NK-92 (cell line): Measurements from ENCODE around the gene ZNF628.

Experiments
- DNase-seq: peaks from one replicate; lab custom pipeline; 2025; ENCODE audit not compliant: unreplicated experiment; lab: John Stamatoyannopoulos, UW

ZNF628 gene

DNA sequence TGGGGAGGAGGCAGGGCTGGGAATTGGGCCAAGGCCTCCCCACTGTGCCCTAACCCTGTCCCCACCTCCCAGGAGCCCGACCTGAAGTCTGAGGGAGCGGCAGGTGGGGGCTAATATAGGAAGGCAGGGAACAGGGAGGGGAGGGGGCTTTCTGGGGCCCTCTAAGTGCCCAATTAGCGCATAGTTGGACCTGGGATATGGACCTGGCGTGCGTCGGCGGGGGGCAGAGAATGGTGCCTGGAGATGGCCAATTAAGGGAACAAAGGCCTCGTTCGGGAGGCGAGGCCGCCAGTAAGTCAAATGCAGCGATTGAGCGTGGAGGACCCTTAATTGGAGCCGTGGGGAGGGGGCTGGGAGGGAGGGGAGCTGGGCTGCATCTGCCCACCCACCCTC lies 11.8 kb upstream of the ZNF628 start, which contains the start of gene C19orf85:
Gene C19orf85, minus strand, starts transcription at position 90 of the 393 bp plus-strand sequence. CDS start 197 bp downstream, outside the sequence.
- no peak for DNase-seq

- no peak for DNase-seq
Measured at GRCh38 chr19:55465460-55466240, 10.8 kb upstream of the ZNF628 start.

DNA sequence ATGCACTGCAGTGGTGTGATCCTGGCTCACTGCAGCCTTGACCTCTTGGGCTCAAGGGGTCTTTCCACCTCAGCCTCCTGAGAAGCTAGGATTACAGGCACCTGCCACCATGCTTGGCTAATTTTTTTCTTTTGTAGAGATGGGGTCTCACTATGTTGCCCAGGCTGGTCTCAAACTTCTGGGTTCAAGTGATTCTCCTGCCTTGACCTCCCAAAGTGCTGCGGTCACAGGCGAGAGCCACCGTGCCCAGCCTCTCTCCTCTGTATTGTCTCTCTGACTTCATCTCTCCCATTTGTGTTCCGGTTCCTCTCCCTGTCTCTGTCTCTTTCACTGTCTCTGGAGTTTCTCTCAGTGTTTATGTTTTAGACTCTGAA lies 10.2 kb upstream of the ZNF628 start:
- no peak for DNase-seq

- no peak for DNase-seq
Measured at GRCh38 chr19:55467236-55468053, 9.0 kb upstream of the ZNF628 start.

DNA sequence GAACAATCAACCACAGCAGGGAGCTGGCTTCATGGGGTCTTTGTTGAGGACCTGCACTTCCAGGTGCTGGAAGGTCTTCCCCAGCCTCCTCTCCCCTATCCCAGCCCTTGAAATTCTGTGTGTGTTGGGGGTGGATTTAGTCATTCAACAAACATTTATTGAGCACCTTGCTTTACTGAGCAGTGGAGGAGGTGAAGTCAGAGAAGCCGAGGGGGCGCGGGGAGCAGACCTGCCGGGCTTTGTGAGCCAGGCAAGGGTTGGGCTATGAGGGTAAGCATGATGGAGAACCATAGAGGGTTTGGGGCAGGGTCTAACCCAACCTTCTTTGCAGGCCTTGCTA lies 8.4 kb upstream of the ZNF628 start:
- DNase-seq, result no peak

GRCh38 chr19:55471266-55471665 lies 5.2 kb upstream of the ZNF628 start:
- DNase-seq, result no peak

DNA sequence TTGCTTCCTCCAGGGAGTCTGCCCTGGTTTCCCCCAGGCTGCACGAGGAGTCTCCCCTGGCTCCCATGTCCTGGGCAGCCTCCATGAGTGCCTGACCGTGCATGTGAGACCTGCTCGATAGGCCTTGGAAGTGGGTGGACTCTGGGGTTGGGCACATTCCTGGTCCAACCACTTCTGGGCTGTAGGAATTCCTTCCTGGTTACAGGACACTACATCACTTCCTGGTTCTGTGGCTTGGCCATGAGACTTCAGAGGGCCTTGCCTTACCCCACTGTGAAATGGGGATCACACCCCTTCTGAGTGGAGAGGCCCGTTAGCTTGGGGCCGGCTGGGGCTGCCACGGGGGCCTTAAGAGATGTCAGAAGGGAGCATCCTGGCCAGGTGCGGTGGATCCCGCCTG lies 4.0 kb upstream of the ZNF628 start:
- no peak for DNase-seq

- no peak for DNase-seq
Measured at GRCh38 chr19:55473225-55474012, 3.0 kb upstream of the ZNF628 start.

- no peak for DNase-seq
Measured at GRCh38 chr19:55474269-55475265, 1.9 kb upstream of the ZNF628 start.

GRCh38 chr19:55477905-55478304 lies 1.5 kb downstream of the ZNF628 start:
- DNase-seq, result no peak

- DNase-seq, result no peak
Measured at GRCh38 chr19:55478364-55478763, 1.9 kb downstream of the ZNF628 start.

DNA sequence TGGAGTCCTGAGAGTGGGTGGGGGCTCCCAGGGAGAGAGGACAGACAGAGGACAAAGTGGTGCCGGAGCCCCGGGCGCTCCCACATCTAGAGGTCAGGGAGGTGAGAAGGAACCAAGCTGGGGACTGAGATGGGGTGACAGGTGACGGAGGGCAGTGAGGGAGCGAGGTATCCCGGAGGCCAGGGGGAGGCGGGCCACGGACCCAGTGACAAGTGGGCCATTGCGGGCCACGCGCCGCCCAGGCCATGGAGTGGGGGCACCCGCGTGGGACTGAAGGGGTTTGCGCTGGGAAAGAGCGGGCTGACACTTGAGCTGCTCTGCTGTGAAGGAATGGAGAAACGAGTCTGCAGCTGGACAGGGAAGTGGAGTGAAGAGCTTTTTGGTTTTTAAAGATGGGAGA lies 2.6 kb downstream of the ZNF628 start:
- DNase-seq, result no peak

GRCh38 chr19:55479451-55480230 lies 3.2 kb downstream of the ZNF628 start:
- no peak for DNase-seq

DNA sequence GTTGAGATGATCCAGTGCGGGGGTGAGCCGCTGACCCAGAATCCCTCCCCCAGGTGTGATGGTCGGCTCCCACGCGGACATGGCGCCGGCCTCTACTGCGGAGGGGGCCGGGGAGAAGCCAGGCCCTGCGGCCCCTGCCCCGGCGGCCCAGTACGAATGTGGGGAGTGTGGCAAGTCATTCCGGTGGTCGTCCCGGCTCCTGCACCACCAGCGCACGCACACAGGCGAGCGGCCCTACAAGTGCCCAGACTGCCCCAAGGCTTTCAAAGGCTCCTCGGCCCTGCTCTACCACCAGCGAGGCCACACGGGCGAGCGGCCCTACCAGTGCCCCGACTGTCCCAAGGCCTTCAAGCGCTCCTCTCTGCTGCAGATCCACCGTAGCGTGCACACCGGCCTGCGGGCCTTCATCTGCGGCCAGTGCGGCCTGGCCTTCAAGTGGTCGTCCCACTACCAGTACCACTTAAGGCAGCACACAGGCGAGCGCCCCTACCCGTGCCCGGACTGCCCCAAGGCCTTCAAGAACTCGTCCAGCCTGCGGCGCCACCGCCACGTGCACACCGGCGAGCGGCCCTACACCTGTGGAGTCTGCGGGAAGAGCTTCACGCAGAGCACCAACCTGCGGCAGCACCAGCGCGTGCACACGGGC lies 4.9 kb downstream of the ZNF628 start:
- DNase-seq, result no peak

- DNase-seq, result no peak
Measured at GRCh38 chr19:55481794-55482155, 5.4 kb downstream of the ZNF628 start.

GRCh38 chr19:55482156-55482961 lies 5.9 kb downstream of the ZNF628 start:
- no peak for DNase-seq

GRCh38 chr19:55482967-55483705 lies 6.7 kb downstream of the ZNF628 start:
- no peak for DNase-seq
